Cerebellar cortex (tissue), 1 donor: ENCODE data around the gene FOXC2.

Experiments used
- DNase-seq: peaks from one replicate; pipeline ENCODE4 v3.0.0-alpha.2; 2015; ENCODE audit warnings: low spot score

Gene FOXC2

DNA sequence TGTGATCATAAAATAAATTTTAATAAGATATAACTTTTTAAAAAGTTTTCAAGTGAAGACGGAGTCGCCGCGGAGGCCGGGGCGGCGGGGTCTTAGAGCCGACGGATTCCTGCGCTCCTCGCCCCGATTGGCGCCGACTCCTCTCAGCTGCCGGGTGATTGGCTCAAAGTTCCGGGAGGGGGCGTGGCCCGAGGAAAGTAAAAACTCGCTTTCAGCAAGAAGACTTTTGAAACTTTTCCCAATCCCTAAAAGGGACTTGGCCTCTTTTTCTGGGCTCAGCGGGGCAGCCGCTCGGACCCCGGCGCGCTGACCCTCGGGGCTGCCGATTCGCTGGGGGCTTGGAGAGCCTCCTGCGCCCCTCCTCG, at the start of gene FOXC2:
Gene FOXC2, plus strand, starts transcription at position 229 of the 365 bp plus-strand sequence. CDS start 507 bp downstream, outside the sequence.
- peak; percentile 67 for DNase-seq

- no peak for DNase-seq
Observed at GRCh38 chr16:86517033-86517432, 49.6 kb upstream of the FOXC2 start.

- DNase-seq, result peak; percentile 46
Observed at GRCh38 chr16:86517652-86518258, 48.9 kb upstream of the FOXC2 start.

- DNase-seq, result no peak
Observed at GRCh38 chr16:86519007-86519648, 47.5 kb upstream of the FOXC2 start.

DNA sequence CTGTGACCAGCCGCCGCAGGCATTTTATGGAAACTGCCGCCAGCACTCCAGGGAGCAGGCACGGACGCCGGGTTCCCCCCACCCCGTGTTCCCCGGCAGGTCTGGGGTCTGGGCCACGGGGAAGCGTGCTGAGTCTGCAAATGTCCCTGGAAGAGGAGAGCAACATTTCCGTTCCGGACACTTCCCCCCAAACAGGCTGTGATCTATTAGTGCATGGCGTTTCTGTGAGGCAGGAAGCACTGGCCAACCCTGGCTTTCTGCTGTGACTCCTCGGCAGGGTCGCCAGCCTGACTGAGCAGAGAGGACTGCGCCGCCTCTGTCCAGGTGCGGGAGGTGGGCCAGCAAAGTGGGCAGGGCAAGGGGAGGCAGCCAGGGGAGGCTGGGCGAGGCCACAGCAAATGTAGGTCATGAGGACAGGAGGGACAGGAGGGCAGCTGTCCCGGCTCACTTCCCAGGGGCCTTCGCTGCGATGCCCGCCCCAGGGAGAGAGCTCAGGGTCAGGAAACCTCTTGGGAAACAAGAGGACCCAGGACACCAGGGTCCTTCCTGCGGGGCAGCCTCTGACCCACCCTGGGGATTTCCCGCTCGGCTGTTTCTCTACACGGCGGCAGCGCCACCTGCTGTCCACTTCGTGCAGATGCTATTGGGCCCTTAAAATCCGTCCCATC, 46.8 kb upstream of the FOXC2 start:
- DNase-seq, result peak; percentile 31

DNA sequence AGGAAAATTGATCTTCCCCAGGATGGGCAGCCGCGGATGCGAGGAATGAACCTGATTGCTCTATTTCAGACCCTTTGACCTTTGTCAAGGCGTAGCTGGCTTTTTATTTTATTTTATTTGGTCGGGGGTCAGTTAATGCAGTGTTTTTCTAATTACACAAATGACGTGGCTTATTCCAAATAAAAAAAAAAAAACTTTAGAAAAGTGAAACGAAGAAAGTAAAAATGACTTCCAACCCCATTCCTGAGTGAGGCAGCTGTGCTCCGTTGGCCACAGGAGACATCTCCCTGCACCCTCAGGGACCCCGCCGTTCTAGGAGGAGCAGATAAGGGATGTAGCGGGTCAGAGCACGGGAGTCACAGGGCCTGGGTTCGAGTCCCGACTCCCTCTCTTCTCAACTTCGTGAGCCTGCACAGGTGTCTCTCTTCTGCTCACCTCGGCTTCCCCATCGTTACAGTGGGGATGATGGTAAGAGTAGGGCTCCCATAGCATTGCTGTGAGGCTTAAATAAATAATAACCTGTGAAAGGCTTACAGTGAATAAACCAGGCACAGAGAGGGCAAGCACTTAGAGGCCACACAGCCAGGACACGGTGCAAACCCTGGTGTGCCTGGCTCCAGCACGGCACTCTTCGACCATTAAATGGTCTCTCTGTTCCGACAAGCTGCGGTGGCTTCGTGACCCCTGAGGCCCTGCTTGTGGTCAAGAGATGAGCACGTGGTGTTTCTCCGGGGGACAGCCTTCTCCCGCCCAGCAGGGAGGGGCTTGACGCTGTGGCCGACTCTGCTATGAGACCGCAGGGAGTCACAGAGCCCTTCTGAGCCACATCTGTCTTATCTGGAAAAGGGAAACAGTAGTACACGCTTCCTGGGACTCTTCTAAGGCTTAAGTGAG, 46.1 kb upstream of the FOXC2 start:
- DNase-seq, result no peak

DNA sequence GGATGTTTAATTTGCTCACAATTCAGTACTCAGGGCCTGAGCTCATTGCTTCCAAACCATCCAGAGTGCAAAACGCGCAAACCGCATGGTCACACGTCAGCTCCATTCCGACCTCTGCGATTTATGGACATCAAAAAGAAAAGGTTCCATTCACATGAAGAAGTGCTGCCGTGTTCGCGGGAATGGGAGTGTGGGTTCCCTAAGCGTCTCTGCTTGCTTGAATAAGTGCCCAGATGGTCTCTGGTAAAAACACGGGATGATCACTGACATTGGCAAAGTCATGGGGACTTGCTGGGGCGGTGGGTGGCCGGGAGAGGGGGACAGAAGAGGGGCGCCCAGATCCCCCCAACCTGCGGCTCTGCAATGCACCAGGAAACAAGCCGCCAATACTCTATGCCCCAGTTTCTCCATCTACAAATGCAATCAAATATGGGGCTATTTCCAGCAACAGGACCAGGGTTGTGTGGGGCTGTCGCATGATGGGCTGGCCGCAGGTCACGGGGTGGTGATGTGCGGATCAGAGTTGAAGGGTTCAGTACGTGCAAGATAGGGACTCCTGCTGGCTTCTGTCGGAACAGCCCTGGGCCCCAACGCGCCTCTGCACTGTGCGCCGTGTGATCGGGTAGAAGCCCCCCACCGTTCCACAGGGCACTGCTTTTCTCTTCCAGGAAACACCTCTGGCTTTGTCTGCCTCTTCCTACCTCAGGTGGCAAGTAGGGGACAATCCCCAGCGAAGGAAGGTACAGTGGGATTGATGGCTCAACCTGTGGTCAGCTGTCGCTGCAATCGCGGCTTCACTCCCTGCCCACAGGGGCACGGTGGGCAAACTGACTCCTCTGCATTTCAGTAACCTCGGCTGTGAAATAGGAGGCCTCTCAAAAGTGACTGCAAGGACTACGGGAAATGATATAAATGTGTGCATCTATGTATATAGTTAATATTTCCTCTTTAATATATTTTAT, 45.1 kb upstream of the FOXC2 start:
- DNase-seq, result no peak

- no peak for DNase-seq
Observed at GRCh38 chr16:86522634-86523033, 44.0 kb upstream of the FOXC2 start.

- DNase-seq, result no peak
Observed at GRCh38 chr16:86523166-86523740, 43.4 kb upstream of the FOXC2 start.

- DNase-seq, result no peak
Observed at GRCh38 chr16:86524029-86524428, 42.6 kb upstream of the FOXC2 start.

- DNase-seq, result no peak
Observed at GRCh38 chr16:86525696-86526095, 40.9 kb upstream of the FOXC2 start.

DNA sequence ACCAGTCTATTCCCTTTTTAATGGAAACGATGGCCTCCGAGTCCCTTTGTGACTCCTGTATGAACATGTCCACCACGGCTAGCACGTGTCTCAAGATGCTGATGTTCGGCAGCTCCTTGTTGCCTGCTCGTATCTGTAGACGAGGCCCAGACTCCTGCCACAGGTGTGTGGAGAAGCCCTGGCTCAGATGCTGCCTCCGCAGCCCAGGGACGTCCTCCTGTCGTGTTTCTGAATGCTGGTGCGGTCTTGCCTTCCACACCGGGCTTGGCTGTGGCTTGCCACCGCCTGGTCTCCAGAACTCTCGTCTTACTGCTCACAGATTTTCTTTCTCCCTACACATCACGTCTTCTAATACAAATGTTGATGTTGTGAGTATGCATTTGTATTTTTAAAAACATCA, 39.3 kb upstream of the FOXC2 start:
- DNase-seq, result no peak

- DNase-seq, result no peak
Observed at GRCh38 chr16:86528061-86528929, 38.3 kb upstream of the FOXC2 start.

DNA sequence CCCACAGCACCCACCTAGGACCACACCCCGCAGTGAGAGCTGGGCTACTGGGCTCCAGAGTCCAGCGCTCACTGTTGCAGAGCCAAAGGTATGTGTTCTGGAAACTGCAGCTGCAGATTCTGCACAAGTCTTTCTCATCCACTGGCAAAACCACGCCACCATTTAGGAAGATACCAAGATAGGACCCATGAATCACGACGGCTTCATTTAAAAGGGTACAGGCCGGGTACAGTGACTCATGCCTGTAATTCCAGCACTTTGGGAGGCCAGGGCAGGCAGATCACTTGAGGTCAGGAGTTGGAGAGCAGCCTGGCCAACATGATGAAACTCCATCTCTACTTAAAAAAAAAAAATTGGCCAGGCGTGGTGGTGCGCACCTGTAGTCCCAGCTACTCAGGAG, 37.5 kb upstream of the FOXC2 start:
- no peak for DNase-seq

DNA sequence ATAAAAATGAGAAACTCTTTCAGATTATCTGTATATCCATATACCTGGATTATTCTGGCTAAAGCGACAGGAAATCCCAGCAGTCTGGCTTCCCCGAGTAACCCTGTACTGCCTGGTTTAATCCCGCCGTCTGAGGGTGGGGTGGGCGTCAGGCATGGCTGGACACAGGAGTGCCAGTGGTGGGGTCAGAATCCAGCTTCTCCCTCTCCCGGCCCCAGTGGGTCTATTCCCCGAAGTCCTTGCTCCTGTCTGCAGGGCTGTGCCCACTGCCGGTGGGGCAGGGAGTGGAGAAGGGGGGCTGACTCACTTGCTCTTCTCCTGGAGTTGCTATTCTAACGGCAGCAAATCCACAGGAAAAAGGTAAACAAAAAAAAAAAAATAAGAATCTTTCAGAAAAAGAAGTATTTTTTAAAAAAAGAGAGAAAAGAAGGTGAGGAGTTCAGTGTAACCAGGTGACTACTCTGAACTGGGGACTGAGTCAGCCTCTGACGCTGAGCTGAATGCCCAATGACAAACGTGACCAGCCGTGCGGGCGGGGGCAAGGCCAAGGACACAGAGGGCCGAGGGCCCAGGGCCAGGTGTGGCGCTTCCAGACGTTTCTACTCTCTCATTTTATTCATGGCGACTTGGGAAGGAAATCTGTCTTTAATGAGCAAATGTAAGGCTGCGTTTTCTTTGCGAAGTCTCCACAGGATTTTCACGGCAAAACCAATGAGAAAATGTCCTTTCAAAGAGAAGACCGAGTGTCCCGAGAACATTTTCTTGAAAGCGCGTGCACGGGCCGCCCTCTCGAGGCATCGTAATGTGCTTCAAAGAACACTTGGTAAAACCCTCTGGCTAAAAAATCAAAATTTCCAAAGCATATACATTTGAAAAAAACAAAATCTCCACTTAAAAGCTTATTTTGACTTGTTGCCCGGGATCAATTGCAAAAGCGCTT, 36.1 kb upstream of the FOXC2 start:
- DNase-seq, result no peak

- DNase-seq, result peak; percentile 33
Observed at GRCh38 chr16:86531191-86531545, 35.5 kb upstream of the FOXC2 start.

- no peak for DNase-seq
Observed at GRCh38 chr16:86531641-86532525, 34.7 kb upstream of the FOXC2 start.

DNA sequence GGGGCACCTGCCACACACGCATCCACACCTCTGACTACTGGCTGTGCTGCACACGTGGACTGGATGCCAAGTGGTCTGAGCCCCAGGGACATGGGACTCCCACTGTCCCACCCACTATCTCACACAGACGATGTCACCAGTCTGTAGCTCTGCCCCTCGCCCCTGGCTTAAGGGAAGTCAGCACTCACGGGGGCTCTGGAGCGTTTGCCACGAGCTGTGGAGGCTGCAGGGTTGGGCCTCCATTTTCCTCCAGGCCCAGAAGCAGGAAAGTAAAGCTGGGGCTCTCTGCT, 34.2 kb upstream of the FOXC2 start:
- no peak for DNase-seq
